ENCODE measurements around the gene MAST4. TPM values are rescaled to one million over a fixed set of nuclear protein-coding genes. Genes with fewer than 3 reads are reported as not detected.

The MAST4 gene
- total RNA-seq, 2 experiments from 2014 or later, result 1.3 to 21.9 TPM

- CTCF ChIA-PET (ENCODE audit: unreplicated experiment), result no interaction called here
- no peaks in the 10 kb centered on the region for H3K9me2 ChIP-seq (ENCODE audit: insufficient read depth, low read length)
- H3K4me2 ChIP-seq (ENCODE audit: low read length), result no peak overlapping the region
- intact Hi-C loops (cut with micrococcal nuclease; ENCODE audit: unreplicated experiment), result loop anchor here (5.0 kb wide), 1 partner anchor 151 kb away; no protein-coding TSS in a partner anchor
- H4K20me1 ChIP-seq (ENCODE audit: insufficient read depth, low read length), result no peaks in the 10 kb centered on the region
- H3K36me3 ChIP-seq (ENCODE audit: insufficient read depth, low read length), result no peaks in the 10 kb centered on the region
- BruUV-seq (replicated peaks), result no TSS peak
- H3K79me2 ChIP-seq (ENCODE audit: insufficient read depth, low read depth, low read length), result no peaks in the 10 kb centered on the region
- H2AFZ ChIP-seq (ENCODE audit: low read length), result no peak overlapping the region
- no peak overlapping the region for H3K4me3 ChIP-seq (ENCODE audit: low read depth, low read length, poor library complexity, severe bottlenecking)
- TF ChIP-seq CTCF (conservative IDR thresholded peaks at IDR 0.05; ENCODE audit: low read length) (no peak), EZH2phosphoT487 (IDR thresholded peaks at IDR 0.05; ENCODE audit: borderline replicate concordance, low read depth, low read length) (no peak)
- H3K27ac ChIP-seq (ENCODE audit: low read depth, low read length, poor library complexity, severe bottlenecking), result no peak overlapping the region
- POLR2A ChIA-PET, result no interaction called here
- peaks cover 19% of the 10 kb centered on the region for H3K4me1 ChIP-seq (ENCODE audit: insufficient read depth, low read length, poor library complexity, severe bottlenecking)
- peaks cover 14% of the 10 kb centered on the region; the same call in 1 of the 2 replicates for H3K9me3 ChIP-seq (ENCODE audit: low read length)
- no peak for DNase-seq (ENCODE audit: low spot score)
Observed at GRCh38 chr5:66551338-66551737, 44.9 kb upstream of the MAST4 start.

GRCh38 chr5:66551945-66552344, 44.2 kb upstream of the MAST4 start:
- no peak for TF ChIP-seq CTCF (conservative IDR thresholded peaks at IDR 0.05; ENCODE audit: low read length)
- no peak for TF ChIP-seq EZH2phosphoT487 (IDR thresholded peaks at IDR 0.05; ENCODE audit: borderline replicate concordance, low read depth, low read length)
- CTCF ChIA-PET (ENCODE audit: unreplicated experiment), result no interaction called here
- no peaks in the 10 kb centered on the region for H3K79me2 ChIP-seq (ENCODE audit: insufficient read depth, low read depth, low read length)
- peaks cover 19% of the 10 kb centered on the region for H3K4me1 ChIP-seq (ENCODE audit: insufficient read depth, low read length, poor library complexity, severe bottlenecking)
- no peaks in the 10 kb centered on the region for H3K36me3 ChIP-seq (ENCODE audit: insufficient read depth, low read length)
- H3K9me3 ChIP-seq (ENCODE audit: low read length), result peaks cover 10% of the 10 kb centered on the region; the same call in 1 of the 2 replicates
- no peak for DNase-seq (ENCODE audit: low spot score)
- no peak overlapping the region for H3K4me3 ChIP-seq (ENCODE audit: low read depth, low read length, poor library complexity, severe bottlenecking)
- no peak overlapping the region for H3K27ac ChIP-seq (ENCODE audit: low read depth, low read length, poor library complexity, severe bottlenecking)
- H3K4me2 ChIP-seq (ENCODE audit: low read length), result no peak overlapping the region
- H3K9me2 ChIP-seq (ENCODE audit: insufficient read depth, low read length), result no peaks in the 10 kb centered on the region
- POLR2A ChIA-PET, result no interaction called here
- no peaks in the 10 kb centered on the region for H4K20me1 ChIP-seq (ENCODE audit: insufficient read depth, low read length)
- intact Hi-C loops (cut with micrococcal nuclease; ENCODE audit: unreplicated experiment), result loop anchor here (5.0 kb wide), 1 partner anchor 150 kb away; no protein-coding TSS in a partner anchor
- no peak overlapping the region for H2AFZ ChIP-seq (ENCODE audit: low read length)
- no TSS peak for BruUV-seq (replicated peaks)

- ChIA-PET POLR2A (interaction anchor here (0.5 kb wide), 1 partner anchor 214 kb away, joined by 3 read pairs; no protein-coding TSS in a partner anchor), CTCF (ENCODE audit: unreplicated experiment) (no interaction called here)
- no peak overlapping the region for H3K4me3 ChIP-seq (ENCODE audit: low read depth, low read length, poor library complexity, severe bottlenecking)
- H3K9me3 ChIP-seq (ENCODE audit: low read length), result peaks cover 10% of the 10 kb centered on the region; the same call in 1 of the 2 replicates
- no peaks in the 10 kb centered on the region for H3K79me2 ChIP-seq (ENCODE audit: insufficient read depth, low read depth, low read length)
- no TSS peak for BruUV-seq (replicated peaks)
- peak overlapping the region; percentile 60 for H2AFZ ChIP-seq (ENCODE audit: low read length)
- TF ChIP-seq EZH2phosphoT487 (IDR thresholded peaks at IDR 0.05; ENCODE audit: borderline replicate concordance, low read depth, low read length), result no peak
- no peak for TF ChIP-seq CTCF (conservative IDR thresholded peaks at IDR 0.05; ENCODE audit: low read length)
- H3K36me3 ChIP-seq (ENCODE audit: insufficient read depth, low read length), result no peaks in the 10 kb centered on the region
- H3K4me2 ChIP-seq (ENCODE audit: low read length), result peak overlapping the region; percentile 49
- no peaks in the 10 kb centered on the region for H3K9me2 ChIP-seq (ENCODE audit: insufficient read depth, low read length)
- no peaks in the 10 kb centered on the region for H4K20me1 ChIP-seq (ENCODE audit: insufficient read depth, low read length)
- no peak overlapping the region for H3K27ac ChIP-seq (ENCODE audit: low read depth, low read length, poor library complexity, severe bottlenecking)
- intact Hi-C loops (cut with micrococcal nuclease; ENCODE audit: unreplicated experiment), result loop anchor here (5.0 kb wide), 1 partner anchor 149 kb away; no protein-coding TSS in a partner anchor
- no peak for DNase-seq (ENCODE audit: low spot score)
- H3K4me1 ChIP-seq (ENCODE audit: insufficient read depth, low read length, poor library complexity, severe bottlenecking), result peaks cover 19% of the 10 kb centered on the region
Observed at GRCh38 chr5:66553368-66553912, 42.8 kb upstream of the MAST4 start.
